Fibroblast of skin of right quadriceps (primary cell): Measurements from ENCODE around the gene ICAM2.
A peak's percentile ranks its signal among the peaks of the same experiment; 100 is the strongest.
"Not testable (repeated sequence)": the region's sequence is repeated elsewhere in the genome, so short reads cannot be mapped to it uniquely, and the experiment has no call there.

Source experiments
- DNase-seq: peaks from one replicate; pipeline ENCODE4 v3.0.0-alpha.2; 2013

ICAM2 gene

DNA sequence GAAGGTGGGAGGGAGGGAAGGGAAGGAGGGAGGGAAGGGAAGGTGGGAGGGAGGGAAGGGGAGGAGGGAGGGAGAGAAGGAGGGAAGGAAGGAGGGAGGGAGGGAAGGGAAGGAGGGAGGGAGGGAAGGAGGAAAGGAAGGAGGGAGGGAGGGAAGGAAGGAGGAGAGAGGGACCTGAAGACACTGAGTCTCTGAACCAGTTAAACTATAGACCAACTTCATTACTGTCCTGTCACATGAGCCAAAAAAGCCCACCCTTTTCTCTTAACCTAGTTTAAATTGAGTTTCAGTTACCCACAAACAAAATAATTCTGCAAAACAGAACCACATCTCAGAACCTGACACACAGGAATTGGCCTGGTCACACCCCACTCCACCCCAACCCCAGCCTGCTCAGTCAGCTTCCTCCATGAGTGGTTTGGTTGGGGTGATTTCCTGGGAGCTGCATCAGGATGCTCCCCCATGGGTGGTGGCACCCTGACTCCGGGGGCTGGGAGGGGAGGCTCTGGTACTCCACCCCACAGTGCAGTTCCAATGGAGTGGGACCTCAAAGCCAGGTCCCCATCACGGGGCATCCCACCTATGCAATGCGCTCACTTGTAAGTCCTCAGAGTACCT is 27.0 kb downstream of the ICAM2 start:
- DNase-seq = no peak

DNA sequence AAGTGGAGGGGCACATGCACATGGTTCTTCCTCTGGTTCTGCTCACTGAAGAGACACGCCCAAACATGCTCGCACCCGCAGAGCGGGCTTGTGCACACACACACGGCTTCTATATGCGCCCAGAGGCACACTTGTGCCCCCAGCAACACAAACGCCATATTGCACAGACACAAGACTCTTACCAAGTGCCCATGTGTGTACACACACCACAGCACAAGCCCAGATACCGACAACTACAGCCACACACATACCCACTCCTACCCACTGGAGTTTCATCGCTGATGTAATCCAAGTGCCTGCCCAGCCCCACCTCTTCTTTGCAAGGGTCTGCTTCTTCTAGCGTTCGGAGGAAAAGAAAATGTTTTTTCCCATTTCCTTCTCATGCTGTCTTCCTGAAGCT is 28.8 kb downstream of the ICAM2 start:
- no peak for DNase-seq

DNA sequence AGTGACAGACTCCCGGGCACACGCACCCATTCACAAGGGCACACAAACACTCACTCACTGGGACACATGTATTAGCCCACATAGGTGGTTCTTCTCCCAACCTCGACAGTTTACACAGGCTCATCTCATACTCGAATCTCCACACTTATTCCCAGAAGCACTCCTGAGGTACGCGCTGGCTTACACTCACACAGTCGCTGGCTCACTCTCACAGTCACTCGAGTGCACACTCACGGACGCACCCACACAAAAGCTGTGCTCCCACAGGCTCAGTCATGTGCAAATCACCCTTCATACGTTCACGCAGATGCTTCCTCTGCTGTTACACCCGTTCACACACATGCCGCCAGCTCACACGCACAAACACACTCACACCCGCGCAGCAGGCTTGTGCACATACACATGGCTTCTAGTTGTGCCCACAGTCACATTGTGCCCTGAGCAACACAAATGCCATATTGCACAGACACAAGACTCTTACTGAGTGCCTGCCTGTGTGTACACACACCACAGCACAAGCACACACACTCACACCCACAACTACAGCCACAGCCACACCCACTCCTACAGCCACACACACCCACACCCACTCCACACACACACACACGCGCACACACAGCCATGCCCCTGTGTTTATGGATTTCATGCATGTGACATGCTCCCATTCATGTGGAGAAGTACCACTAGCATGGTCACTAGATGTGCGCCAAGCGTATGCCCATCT is 30.6 kb downstream of the ICAM2 start:
- no peak for DNase-seq

DNA sequence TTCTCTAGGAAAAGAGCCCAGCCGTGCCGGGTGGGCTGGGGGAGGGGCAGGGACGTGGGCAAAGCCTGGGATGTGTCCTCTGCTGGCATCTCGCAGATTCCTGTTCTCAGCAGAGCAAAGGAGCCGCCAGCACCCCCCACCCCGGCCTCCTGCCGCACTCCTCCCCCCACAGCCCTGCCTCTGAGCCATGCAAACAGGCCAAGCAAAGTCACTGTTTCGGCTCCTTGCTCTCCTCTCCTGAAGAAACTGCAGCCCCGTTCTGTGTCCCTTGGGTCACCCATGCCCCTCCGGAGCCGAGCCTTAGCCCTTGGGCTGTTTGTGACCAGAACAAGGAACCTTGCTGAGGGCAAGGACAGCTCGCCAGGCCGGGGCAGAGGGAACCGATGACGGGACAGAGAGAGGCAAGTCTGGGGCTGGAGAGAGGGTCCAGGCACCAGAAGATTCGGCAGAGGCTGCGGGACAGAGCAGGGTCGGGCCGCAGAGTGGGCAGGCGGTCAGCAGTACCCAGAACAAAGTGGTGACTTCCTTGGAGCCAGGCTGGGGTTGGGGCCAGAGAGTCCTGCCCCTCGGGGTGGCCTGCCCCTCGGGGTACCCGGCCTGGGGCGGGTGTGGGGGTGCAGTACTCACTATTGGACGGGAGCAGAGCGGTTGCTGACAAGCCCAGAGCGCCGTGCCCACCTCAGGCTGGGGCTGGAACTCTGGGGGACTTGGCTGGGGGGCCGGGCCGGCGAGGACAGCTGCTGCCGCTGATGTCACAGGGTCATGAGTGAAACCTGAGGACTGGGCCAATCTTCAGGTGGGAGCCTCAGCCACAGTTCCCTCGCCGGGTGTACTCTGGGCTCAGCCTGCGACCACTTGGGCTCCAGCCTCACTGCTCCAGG is 31.5 kb downstream of the ICAM2 start:
- DNase-seq = peak; percentile 40

DNA sequence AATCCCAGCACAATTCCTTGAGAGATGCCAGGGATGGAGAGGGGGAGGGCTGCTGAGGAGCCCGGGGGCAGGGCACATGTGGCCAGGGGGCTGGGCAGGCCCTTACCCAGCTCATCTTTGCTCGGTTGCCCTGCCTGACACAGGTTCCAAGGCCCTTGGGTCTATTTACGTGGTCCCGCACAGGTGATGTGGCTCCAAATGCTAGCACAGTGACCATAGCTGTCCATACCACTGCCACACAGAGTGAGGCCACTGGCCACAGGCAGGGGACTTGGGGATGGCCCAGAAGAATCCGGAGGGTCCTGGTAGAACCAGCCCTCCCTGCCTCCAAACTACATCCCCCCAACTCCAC is 32.3 kb downstream of the ICAM2 start:
- no peak for DNase-seq

DNA sequence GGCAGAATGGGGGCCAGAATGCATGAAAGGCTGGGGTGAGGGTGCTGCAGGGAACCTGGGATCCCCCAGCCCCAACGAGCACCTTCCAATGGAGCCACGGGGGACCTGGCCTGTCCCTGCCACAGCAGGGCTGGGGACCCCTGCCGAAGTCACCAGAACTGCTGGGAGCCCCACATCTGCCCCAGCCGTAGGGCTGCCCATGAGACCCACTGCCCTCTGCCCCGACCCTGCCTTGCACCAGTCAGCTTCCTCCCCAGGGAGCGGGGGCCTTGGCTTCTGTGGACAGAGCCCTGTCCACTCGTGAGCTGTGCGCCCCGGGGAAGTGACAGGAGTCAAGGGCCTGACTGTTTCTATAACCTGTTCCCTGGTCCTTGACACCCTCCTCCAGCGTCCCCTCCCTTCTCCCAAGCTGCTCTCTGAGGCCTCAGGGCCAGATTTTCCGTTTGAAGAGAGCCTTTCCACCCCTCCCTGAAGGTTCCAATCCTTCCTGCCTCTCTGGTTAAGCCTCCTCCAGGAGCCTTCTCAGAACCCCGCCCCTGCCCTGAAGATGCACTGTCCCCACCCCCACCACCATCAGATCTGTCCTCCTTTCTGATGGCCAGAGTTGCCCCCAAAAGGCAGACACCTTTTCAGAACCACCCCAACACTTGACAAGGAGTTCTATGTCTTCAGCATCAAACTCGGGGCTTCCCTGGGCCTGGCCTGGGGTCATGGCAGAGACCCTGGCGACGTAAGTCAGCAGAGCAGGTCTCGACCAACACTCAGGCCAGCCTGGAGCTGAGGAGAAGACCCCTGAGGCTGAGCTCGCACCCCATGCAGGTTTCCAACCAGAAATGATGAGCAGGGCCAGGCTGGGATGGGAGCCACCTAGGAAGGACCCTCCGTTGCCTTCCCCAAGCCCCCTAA is 33.0 kb downstream of the ICAM2 start:
- no peak for DNase-seq

DNA sequence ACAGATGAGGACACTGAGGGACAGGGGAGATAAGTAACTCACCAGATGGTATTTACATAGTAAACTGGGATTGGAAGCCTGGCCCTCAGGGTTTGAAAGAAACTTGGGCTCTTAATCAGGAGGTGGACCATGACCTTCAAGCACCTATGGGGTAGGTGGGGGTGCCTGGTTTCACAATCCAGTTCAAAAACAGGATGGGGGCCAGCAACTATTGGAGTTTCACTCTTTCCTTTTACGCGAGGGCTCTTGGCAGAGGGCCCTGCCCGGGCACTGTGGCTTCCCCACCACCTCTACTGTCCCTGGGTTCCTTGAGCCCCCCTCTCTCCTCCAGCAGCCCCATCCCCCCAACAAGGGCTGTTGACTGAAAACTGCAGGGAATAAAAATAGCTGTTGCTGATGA is 33.6 kb downstream of the ICAM2 start:
- no peak for DNase-seq

DNA sequence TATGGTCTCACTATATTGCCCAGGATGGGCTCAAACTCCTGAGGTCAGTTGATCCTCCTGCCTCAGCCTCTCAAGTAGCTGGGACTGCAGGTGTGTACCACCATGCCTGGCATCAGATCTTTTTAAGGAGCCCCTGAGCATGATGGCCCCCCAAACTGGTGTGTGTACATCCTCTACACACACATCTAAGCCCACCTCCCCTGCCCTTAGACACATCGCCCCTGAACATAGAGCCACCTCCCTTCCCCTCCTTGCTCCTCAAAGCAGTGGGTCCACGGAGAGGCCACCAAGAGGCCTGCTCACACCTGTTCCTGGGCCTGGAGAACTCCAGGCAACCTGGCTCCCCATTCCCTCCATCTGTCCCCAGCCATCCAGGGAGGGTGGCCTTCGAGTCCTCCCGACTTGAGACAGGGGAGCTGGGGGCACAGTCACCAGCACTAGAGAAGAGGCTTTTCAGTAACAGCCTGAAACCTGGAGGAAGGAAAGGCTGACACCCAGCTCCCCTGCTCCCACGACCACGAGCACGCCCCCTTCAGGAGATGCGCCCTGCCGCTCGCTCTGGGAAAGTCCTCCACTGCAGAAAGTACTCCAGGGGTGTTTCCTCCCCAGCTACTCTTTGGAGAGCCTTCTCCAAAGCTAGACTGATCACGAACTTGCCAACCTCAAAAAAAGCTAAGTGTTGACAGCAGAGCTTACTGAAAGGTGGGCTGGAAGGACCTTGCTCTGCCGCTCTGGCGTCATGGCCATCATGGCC is 34.9 kb downstream of the ICAM2 start:
- DNase-seq = no peak

DNA sequence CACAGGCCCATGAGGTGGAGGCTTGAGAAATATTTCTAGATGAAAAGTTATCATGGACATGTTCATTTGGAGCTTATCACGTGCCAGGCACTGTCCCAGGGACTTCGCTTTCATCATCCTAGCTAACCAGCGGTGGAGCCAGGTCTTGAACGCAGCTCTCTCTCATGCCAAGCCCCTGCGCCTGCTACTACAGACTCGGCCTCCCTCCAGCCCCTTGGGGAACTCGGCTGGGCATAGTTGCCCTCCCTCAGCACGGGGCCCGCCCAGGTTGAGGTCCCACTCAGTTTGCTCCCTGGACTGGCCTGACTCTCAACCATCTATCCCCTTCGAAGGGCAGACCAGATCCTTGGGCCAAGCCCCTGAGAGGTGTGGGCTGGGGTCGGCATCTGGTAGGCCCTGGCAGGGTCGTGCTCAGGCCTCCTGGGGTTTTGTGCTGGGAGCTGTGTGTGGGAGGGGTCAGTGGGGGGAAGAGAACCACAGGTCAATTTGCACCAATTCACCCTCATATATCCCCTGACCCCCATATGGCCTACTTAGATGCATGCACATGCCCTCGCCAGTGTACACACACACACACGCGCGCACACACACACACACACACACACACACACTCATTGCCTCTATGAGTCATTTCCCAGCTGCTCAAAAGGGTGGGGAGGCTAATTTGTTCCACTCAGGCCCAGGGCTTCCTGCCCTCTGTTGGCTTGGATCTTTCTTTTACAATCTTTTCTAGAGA is 35.6 kb downstream of the ICAM2 start:
- peak; percentile 88 for DNase-seq

DNA sequence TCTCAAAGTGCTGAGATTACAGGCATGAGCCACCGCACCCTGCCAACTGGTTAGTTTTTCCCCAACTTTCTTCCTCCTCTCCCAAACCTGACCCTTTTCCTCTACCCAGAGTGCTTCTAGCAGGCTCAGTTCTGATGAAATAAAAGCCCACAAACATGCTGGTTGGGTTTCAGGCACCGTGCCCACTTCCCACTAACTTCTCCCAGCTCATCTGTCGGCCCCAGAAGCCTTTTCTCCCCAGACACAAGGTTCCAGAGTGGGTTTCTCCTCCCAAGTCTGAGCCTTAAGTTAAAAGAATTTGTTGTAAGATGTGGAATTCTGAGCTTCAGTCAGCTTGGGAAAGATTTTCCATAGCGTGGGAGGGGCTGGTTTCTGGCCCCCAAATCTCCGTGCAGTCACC is 36.2 kb downstream of the ICAM2 start:
- DNase-seq = peak; percentile 45

DNA sequence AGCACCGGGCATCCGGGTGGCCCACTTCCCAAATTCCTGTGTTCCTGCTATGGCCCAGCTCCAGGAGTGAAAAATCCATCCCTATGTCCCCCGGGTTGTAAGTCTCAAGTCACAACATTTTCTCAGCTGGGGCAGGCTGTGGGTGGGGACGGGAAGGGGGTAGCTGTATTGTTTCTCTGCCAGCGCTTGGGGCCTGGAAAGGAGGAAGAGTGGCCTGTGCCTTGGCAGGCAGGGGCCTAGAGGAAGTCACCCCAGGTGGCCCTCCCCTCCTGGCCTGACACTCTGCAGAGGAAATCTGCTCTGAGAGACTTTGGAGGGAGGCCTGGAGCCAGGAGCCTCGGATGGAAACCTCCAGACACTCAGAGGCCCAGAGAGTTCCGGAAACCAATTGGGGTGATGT is 37.1 kb downstream of the ICAM2 start:
- no peak for DNase-seq

DNA sequence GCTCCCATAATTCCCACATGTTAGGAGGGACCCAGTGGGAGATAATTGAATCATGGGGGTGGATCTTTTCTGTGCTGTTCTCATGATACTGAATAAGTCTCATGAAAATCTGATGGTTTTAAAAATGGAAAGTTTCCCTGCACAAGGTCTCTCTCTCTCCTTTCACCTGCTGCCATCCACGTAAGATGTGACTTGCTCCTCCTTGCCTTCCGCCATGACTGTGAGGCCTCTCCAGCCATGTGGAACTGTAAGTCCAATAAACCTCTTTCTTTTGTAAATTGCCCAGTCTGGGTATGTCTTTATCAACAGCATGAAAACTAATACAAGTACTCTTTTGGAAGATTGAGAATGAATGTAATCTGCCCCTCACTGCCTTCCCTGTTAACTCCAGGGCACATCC is 37.8 kb downstream of the ICAM2 start:
- not testable (repeated sequence) for DNase-seq

DNA sequence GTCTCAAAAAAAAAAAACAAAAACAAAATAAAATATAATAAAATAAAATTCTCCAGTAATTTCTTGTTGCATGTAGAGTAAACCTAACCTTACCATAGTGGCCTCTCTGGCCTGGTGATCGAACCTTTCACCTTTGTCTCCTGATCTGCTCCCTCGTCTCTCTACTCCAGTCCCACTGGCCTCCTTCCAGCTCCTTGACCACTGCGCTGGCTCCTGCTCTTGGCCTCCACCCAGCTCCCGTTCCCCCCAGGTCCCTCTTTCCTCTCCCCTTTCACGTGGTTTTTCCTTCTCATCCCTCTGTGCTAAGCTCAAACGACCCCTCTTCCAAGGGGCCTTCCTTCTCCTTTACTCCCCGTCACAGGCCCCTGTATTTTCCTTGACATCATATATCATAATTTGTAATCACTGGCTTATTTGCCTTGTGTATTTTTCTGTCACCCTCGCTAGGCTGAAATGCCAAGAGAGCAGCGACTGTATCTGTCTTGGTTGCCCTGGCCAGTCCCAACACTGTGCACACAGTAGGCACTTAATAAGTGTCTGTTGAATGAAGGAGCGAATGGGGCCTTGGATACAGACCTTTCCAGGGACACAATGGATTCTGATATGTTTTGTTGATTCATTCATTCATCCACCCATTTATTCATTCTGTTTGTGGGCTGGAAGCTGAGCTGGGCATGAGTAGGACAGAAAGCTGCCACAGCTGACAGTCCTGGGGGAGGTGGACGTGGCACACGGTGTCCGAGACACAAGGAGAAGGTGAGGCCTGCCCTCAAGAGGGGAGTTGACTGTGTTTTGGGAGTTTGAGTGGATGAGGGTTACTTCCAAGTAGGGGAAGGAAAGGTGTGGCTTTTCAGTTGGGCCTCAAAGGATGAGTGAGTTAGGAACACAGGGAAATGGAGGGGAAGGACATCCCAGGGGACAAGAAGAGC is 41.9 kb downstream of the ICAM2 start:
- DNase-seq = no peak

DNA sequence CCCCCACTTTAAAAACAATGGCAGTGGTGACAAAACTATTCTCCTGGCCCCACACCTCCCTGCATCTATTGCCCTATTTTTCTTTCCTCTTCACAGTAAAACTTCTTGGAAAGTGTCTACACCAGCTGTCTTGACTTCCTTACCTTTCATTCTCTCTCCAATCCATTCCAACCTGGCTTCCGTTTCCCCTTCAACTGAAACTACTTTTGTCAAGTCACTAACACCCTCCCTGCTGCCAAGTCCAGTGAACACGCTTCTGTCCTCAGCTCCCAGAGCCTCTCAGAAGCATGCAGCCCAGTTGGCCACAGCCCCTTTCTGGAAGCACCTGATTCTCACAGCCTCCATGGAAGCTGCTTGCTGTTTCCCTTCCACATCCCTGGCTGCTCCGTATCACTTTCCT is 43.7 kb downstream of the ICAM2 start:
- DNase-seq = no peak

DNA sequence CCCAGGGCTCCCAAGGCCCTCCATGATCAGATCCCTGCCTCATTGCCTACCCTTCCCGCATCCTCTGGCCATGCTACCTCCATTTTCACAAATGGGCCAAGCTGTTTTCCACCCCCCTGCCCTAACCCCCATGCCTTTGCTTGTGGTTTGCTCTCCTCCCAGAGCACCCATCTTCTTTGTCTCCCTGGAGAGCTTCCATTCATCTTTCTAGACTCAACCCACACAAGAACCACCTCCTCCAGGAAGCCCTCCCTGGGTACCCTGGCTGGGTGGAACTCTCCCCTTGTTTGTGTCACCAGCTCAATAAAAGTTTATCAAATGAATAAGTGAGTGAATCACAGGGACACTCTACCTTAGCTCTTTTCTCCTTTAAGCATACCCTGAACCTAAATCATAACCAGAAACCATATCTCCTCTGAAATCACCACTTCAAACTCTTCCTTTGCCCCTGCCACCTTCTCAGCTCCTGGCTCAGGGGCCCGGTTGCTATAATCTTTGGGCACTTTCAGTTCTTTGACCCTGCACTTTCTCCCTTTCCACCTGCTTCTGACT is 44.8 kb downstream of the ICAM2 start:
- no peak for DNase-seq

DNA sequence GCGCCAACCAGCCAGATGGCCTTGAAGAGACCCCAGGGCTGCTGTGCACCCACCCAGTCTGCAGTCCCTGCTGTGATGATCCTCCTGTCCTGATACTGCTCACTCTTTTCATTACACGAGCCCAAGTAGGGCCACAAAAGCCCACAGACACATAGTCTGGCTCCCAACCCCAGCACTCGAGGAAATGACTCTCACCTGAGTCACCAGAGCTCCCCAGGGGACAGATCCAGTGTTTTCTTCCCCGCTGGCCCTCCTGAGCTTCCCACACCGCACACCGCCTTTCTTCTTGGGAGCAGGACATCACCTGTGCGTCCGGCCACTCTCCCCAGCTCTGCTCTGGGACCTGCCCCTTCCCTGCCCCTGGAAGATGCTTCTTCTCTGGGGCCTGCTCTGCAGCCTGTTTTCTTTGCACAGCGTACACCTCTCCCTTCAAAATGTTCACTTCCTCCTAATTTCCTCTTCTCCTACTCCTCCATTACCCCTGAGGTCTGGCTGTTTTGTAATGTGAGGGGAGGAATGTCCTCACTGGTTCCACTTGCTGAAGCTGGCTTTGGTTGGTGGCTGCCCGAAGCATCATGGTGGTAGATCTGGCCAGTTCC is 45.7 kb downstream of the ICAM2 start:
- peak; percentile 64 for DNase-seq

DNA sequence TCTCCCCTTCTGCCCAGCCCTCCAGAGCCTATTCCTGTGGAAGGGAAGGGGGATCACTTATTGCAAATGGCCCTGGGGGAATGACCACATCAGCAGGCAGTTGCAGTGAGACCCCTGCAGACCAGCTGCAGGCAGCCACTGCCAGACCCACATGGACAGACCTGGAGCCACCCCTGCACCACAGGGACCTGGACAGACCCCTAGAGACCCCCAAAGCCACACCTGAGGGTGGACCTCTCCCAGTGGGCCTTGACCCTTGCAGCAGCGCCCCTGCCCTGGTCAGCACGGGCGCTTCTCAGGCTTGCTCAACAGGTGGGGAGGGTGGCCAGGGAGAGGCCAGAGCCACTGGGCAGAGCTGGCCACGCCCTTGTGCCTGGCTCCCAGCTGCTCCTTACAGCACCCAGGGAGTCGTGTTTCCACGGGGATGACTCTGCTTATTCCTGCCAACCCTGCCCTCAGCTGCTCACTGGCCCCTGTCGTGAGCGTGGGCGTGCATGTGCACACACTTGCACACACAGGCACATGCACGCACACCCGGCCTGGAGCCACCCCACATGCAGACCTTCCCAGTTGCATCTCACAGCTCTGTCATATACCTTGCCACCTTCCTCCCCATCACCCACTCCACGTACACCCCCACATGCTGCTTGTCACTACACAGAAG is 46.4 kb downstream of the ICAM2 start:
- no peak for DNase-seq

DNA sequence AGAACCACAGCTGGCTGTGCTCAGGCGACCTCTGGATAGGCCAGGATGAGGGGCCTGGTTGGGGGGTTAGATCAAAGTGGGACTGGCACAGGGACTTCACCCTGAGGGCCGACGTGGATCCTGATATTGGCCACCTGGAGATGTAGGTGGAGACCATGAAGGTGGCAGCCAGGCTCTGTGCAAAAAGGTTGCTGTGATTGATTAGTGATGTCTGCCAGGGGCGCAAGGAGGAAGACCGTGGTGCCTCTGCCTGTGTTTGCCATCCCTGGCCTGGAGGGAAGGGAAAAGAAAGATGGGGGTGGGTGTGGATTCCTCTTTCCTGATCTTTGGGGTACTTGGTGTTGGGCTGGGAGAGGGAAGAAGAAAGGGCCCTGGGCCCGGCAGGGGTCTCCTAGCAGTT is 47.2 kb downstream of the ICAM2 start:
- DNase-seq = no peak

DNA sequence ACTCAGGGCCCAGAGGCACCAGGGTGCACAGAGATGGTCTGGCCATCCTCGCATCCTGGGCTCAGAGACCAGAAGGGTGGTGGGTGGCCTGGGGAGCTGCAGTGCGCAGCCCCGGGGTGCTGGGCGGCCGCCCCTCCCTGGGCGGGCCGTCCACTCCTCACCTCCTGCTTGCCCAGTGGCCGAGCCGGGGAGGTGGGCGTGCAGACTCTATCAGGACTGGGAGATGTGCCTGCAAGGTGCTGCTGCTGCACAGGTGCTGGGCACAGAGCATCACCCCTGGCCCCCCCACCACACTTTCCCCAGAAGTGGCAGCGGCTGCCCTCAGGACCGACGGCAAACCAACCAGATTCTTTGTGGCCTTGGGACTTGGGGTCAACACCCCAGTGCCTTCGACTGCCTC is 47.6 kb downstream of the ICAM2 start, which contains the start of gene SCN4A:
TSS of gene SCN4A (minus strand) at position 123 of the 400 bp plus-strand sequence. CDS start at position 46, 77 bp downstream.
- DNase-seq = no peak
